ENCODE measurements around the gene SEL1L. TPM values are rescaled to one million over a fixed set of nuclear protein-coding genes. Genes with fewer than 3 reads are reported as not detected.

SEL1L gene
- total RNA-seq, 1 experiment from 2014 or later, result 41.4 TPM

GRCh38 chr14:81579115-81579514, 45.5 kb upstream of the SEL1L start:
- no peak overlapping the region for H3K27ac ChIP-seq (ENCODE audit: low read depth, low read length)
- H3K9me2 ChIP-seq (ENCODE audit: insufficient read depth), result no peaks in the 10 kb centered on the region
- no peak overlapping the region for H3K4me2 ChIP-seq (ENCODE audit: low read length)
- BruUV-seq (replicated peaks), result no TSS peak
- DNase-seq (ENCODE audit: low read depth, low spot score) (no peak), ATAC-seq (no peak)
- intact Hi-C loops (cut with micrococcal nuclease), result no loop called here
- CTCF ChIA-PET, result no interaction called here
- H3K9ac ChIP-seq (ENCODE audit: low read length), result no peak overlapping the region
- no peaks in the 10 kb centered on the region for H3K36me3 ChIP-seq (ENCODE audit: control insufficient read depth in 1 of 2, insufficient read depth in 2 of 2, low read length in 2 of 2)
- H3K4me3 ChIP-seq (replicated peaks in 1 of 2; ENCODE audit: low read depth in 1 of 2, low read length in 2 of 2), result no peak overlapping the region
- peaks cover 8% of the 10 kb centered on the region; the same call in 1 of the 2 replicates for H3K27me3 ChIP-seq (ENCODE audit: insufficient read depth, low read length)
- H3K4me1 ChIP-seq (ENCODE audit: control insufficient read depth in 1 of 2, insufficient read depth in 2 of 2, low read length in 2 of 2), result no peaks in the 10 kb centered on the region
- H4K20me1 ChIP-seq (ENCODE audit: insufficient read depth), result no peaks in the 10 kb centered on the region
- H2AFZ ChIP-seq (ENCODE audit: low read depth, low read length, poor library complexity, severe bottlenecking), result no peak overlapping the region
- POLR2A ChIA-PET, result no interaction called here
- H3K9me3 ChIP-seq (ENCODE audit: control insufficient read depth in 1 of 2, insufficient read depth in 1 of 2, low read depth in 1 of 2, low read length in 2 of 2), result no peaks in the 10 kb centered on the region
- H3K79me2 ChIP-seq (ENCODE audit: insufficient read depth, low read length), result no peaks in the 10 kb centered on the region
- RAD21 ChIA-PET (ENCODE audit: low non-redundant PET in 1 of 2, low total read pairs in 2 of 2, uncharacterized antibody in 2 of 2, unreplicated experiment in 2 of 2), result no interaction called here
- TF ChIP-seq RAD21 (IDR thresholded peaks at IDR 0.05; ENCODE audit: low read depth) (no peak), MAX (IDR thresholded peaks at IDR 0.05) (no peak), ELF1 (IDR thresholded peaks at IDR 0.05; ENCODE audit: borderline replicate concordance, low read depth) (no peak), ZFX (IDR thresholded peaks at IDR 0.05) (no peak)

- Histone ChIP-seq H3K36me3 (ENCODE audit: control insufficient read depth in 1 of 2, insufficient read depth in 2 of 2, low read length in 2 of 2) (no peaks in the 10 kb centered on the region), H3K9me3 (ENCODE audit: control insufficient read depth in 1 of 2, insufficient read depth in 1 of 2, low read depth in 1 of 2, low read length in 2 of 2) (no peaks in the 10 kb centered on the region), H3K27me3 (ENCODE audit: insufficient read depth, low read length) (peaks cover 24% of the 10 kb centered on the region), H3K9ac (ENCODE audit: low read length) (no peak overlapping the region), H3K4me1 (ENCODE audit: control insufficient read depth in 1 of 2, insufficient read depth in 2 of 2, low read length in 2 of 2) (no peaks in the 10 kb centered on the region), H3K79me2 (ENCODE audit: insufficient read depth, low read length) (no peaks in the 10 kb centered on the region), H3K27ac (ENCODE audit: low read depth, low read length) (no peak overlapping the region), H2AFZ (ENCODE audit: low read depth, low read length, poor library complexity, severe bottlenecking) (no peak overlapping the region), H3K4me2 (ENCODE audit: low read length) (no peak overlapping the region), H3K4me3 (replicated peaks in 1 of 2; ENCODE audit: low read depth in 1 of 2, low read length in 2 of 2) (no peak overlapping the region), H3K9me2 (ENCODE audit: insufficient read depth) (no peaks in the 10 kb centered on the region), H4K20me1 (ENCODE audit: insufficient read depth) (no peaks in the 10 kb centered on the region; the same call in 1 of the 2 replicates)
- no TSS peak for BruUV-seq (replicated peaks)
- ChIA-PET CTCF (no interaction called here), RAD21 (ENCODE audit: low non-redundant PET in 1 of 2, low total read pairs in 2 of 2, uncharacterized antibody in 2 of 2, unreplicated experiment in 2 of 2) (no interaction called here), POLR2A (no interaction called here)
- intact Hi-C loops (cut with micrococcal nuclease), result no loop called here
- TF ChIP-seq, protein P1, sequence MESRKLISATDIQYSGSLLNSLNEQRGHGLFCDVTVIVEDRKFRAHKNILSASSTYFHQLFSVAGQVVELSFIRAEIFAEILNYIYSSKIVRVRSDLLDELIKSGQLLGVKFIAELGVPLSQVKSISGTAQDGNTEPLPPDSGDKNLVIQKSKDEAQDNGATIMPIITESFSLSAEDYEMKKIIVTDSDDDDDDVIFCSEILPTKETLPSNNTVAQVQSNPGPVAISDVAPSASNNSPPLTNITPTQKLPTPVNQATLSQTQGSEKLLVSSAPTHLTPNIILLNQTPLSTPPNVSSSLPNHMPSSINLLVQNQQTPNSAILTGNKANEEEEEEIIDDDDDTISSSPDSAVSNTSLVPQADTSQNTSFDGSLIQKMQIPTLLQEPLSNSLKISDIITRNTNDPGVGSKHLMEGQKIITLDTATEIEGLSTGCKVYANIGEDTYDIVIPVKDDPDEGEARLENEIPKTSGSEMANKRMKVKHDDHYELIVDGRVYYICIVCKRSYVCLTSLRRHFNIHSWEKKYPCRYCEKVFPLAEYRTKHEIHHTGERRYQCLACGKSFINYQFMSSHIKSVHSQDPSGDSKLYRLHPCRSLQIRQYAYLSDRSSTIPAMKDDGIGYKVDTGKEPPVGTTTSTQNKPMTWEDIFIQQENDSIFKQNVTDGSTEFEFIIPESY (IDR thresholded peaks at IDR 0.05; ENCODE audit: extremely low read depth, insufficient replicate concordance, low read length), result no peak
- 0 out of 2 replicates have a peak, but pooled peaks have one; percentile 14 for TF ChIP-seq FOSL1 (IDR thresholded peaks at IDR 0.05; ENCODE audit: low read depth)
- ATAC-seq (no peak), DNase-seq (ENCODE audit: low read depth, low spot score) (no peak)
Observed at GRCh38 chr14:81571437-81571836, 37.8 kb upstream of the SEL1L start.
